HEK293T (cell line): ENCODE measurements around the gene SEMA3A.

Experiments
- CTCF ChIA-PET: fragments of 350-600 bp; formaldehyde crosslinking; extraction: SDS; loops from one replicate; lab custom pipeline; 2021; ENCODE audit warnings: antibody characterized with exemption, inconsistent platforms; lab: Yijun Ruan, JAX
- POLR2A ChIA-PET: fragments of 350-600 bp; formaldehyde crosslinking; extraction: SDS; loops from one replicate; lab custom pipeline; 2020; ENCODE audit warnings: antibody characterized with exemption, inconsistent platforms; lab: Yijun Ruan, JAX
- DNase-seq: peaks from one replicate; pipeline ENCODE4 v3.0.0; 2012; ENCODE audit warnings: mixed read lengths; ENCODE audit errors: extremely low spot score
- ARNT ChIP-seq: fragments of 450-650 bp; IDR thresholded peaks from 2 replicates; pipeline ENCODE4 v1.6.1; 2017; ENCODE audit warnings: mild to moderate bottlenecking
- BHLHE40 ChIP-seq: fragments of 450-650 bp; IDR thresholded peaks from 2 replicates; pipeline ENCODE4 v1.6.1; 2016; ENCODE audit warnings: mild to moderate bottlenecking, moderate library complexity, borderline replicate concordance
- CTBP1 ChIP-seq: fragments of 450-650 bp; IDR thresholded peaks from 2 replicates; pipeline ENCODE4 v1.6.1; 2016; ENCODE audit warnings: borderline replicate concordance
- ELF4 ChIP-seq: fragments of 450-650 bp; IDR thresholded peaks from 2 replicates; pipeline ENCODE4 v1.6.1; 2017; ENCODE audit warnings: antibody characterized with exemption
- FOXA1 ChIP-seq: fragments of 450-650 bp; IDR thresholded peaks from 2 replicates; pipeline ENCODE4 v1.6.1; 2016; ENCODE audit warnings: mild to moderate bottlenecking
- FOXK2 ChIP-seq: fragments of 450-650 bp; IDR thresholded peaks from 2 replicates; pipeline ENCODE4 v1.6.1; 2016; ENCODE audit warnings: mild to moderate bottlenecking
- FOXM1 ChIP-seq: fragments of 450-650 bp; IDR thresholded peaks from 2 replicates; pipeline ENCODE4 v1.6.1; 2017; ENCODE audit warnings: mild to moderate bottlenecking, borderline replicate concordance
- HDGF ChIP-seq: fragments of 450-650 bp; IDR thresholded peaks from 2 replicates; pipeline ENCODE4 v1.6.1; 2017; ENCODE audit warnings: antibody characterized with exemption, borderline replicate concordance
- L3MBTL2 ChIP-seq: fragments of 450-650 bp; conservative IDR thresholded peaks from 2 replicates; pipeline ENCODE4 v1.6.1; 2016; ENCODE audit warnings: mild to moderate bottlenecking
- LEF1 ChIP-seq: fragments of 450-650 bp; IDR thresholded peaks from 2 replicates; pipeline ENCODE4 v1.6.1; 2017; ENCODE audit warnings: mild to moderate bottlenecking, borderline replicate concordance
- NFRKB ChIP-seq: fragments of 450-650 bp; IDR thresholded peaks from 2 replicates; pipeline ENCODE4 v1.6.1; 2016; ENCODE audit warnings: mild to moderate bottlenecking, moderate library complexity
- SP1 ChIP-seq: fragments of 450-650 bp; IDR thresholded peaks from 2 replicates; pipeline ENCODE4 v1.6.1; 2017
- SUZ12 ChIP-seq: fragments of 450-650 bp; IDR thresholded peaks from 2 replicates; pipeline ENCODE4 v1.6.1; 2016; ENCODE audit warnings: mild to moderate bottlenecking
- TARDBP ChIP-seq: fragments of 450-650 bp; IDR thresholded peaks from 2 replicates; pipeline ENCODE4 v1.6.1; 2016
- ZNF384 ChIP-seq: fragments of 450-650 bp; IDR thresholded peaks from 2 replicates; pipeline ENCODE4 v1.6.1; 2016
- TF ChIP-seq, protein P1 (sequence below): fragments of 450-650 bp; IDR thresholded peaks from 2 replicates; pipeline ENCODE4 v1.6.1; 2016

The SEMA3A gene

DNA sequence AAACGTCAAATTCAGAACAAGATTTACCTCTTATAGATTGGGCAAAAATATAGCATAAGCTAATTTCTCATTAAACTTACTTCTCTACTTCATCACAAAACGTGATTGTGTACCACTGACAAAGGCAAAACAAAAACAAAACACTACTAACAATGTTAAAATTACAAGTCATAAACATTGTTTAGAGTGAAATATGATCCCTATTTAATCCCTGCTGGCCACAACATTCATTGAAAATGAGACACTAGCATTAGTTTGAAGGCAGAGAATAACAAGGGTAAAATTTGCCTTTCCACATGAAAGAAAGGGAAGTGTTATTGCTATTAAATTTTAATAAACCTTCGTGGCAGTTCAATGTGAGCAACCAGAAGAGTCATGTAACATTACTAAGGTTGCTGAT lies 45.0 kb downstream of the SEMA3A start:
- ChIA-PET CTCF (no interaction called here), POLR2A (no interaction called here)
- DNase-seq, result peak; percentile 7
- TF ChIP-seq FOXA1 (no peak), FOXK2 (no peak), HDGF (no peak), ELF4 (no peak), LEF1 (no peak)
- TF ChIP-seq, protein P1, sequence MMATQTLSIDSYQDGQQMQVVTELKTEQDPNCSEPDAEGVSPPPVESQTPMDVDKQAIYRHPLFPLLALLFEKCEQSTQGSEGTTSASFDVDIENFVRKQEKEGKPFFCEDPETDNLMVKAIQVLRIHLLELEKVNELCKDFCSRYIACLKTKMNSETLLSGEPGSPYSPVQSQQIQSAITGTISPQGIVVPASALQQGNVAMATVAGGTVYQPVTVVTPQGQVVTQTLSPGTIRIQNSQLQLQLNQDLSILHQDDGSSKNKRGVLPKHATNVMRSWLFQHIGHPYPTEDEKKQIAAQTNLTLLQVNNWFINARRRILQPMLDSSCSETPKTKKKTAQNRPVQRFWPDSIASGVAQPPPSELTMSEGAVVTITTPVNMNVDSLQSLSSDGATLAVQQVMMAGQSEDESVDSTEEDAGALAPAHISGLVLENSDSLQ, result peak; percentile 74

- CTCF ChIA-PET, result no interaction called here
- DNase-seq, result no peak
- TF ChIP-seq TARDBP, result no peak
- TF ChIP-seq ARNT, result no peak
- TF ChIP-seq BHLHE40, result no peak
- TF ChIP-seq CTBP1, result no peak
- no peak for TF ChIP-seq ELF4
- no peak for TF ChIP-seq NFRKB
- no peak for TF ChIP-seq FOXM1
- TF ChIP-seq HDGF, result no peak
- POLR2A ChIA-PET, result no interaction called here
These were observed 48.7 kb downstream of the SEMA3A start for GRCh38 chr7:84145892-84146291.

DNA sequence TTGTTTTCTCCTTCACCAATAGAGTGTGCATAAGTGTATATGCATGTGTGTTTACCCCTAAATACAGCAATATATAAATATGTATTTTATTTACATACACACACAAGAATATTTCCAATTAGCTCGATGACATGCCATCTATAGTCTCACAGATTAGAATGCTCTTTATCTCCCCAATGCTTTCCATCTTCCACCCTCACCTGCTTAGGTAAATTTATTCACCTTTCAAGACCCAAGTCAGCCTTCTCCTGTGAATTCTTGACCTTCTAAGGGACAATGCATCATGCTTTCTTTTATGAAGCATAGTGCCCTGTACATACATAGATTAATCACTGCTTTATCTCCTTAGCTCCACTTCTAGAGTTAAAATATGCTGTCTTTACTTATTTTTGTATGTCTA lies 49.7 kb downstream of the SEMA3A start:
- no peak for DNase-seq
- POLR2A ChIA-PET, result no interaction called here
- no peak for TF ChIP-seq FOXK2
- no peak for TF ChIP-seq L3MBTL2
- no peak for TF ChIP-seq ELF4
- no peak for TF ChIP-seq BHLHE40
- no peak for TF ChIP-seq NFRKB
- no peak for TF ChIP-seq SP1
- TF ChIP-seq ARNT, result no peak
- no peak for TF ChIP-seq ZNF384
- TF ChIP-seq HDGF, result no peak
- no peak for TF ChIP-seq LEF1
- no peak for TF ChIP-seq CTBP1
- no peak for TF ChIP-seq FOXM1
- no peak for TF ChIP-seq SUZ12
- TF ChIP-seq, protein P1, result no peak
- no peak for TF ChIP-seq TARDBP
- TF ChIP-seq FOXA1, result no peak
- CTCF ChIA-PET, result no interaction called here

DNA sequence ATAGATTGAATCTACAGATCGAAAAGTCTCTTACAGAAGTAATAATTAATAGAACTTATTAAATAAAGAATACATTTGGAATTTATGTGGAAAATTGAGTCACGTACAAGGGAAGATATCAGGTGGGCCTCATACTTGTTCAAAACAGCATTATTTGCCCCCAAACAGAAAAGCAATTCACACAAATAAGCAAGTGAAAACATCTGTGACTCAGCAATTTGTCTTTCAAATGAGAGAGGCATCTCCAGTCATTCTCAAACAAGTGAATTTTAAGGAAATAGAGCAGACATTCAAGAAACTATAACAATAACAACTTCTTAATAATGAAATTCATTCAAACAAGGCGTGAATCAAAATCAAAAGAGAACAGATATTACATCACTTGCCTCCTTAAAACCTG lies 50.1 kb downstream of the SEMA3A start:
- CTCF ChIA-PET, result no interaction called here
- no peak for TF ChIP-seq BHLHE40
- no peak for TF ChIP-seq FOXM1
- no peak for TF ChIP-seq ZNF384
- no peak for TF ChIP-seq NFRKB
- TF ChIP-seq ELF4, result no peak
- TF ChIP-seq CTBP1, result no peak
- no peak for TF ChIP-seq SUZ12
- no peak for TF ChIP-seq TARDBP
- no peak for TF ChIP-seq FOXK2
- TF ChIP-seq SP1, result no peak
- TF ChIP-seq, protein P1, result no peak
- TF ChIP-seq ARNT, result no peak
- no peak for TF ChIP-seq FOXA1
- no peak for TF ChIP-seq LEF1
- TF ChIP-seq L3MBTL2, result no peak
- no peak for TF ChIP-seq HDGF
- POLR2A ChIA-PET, result no interaction called here
- DNase-seq, result no peak

DNA sequence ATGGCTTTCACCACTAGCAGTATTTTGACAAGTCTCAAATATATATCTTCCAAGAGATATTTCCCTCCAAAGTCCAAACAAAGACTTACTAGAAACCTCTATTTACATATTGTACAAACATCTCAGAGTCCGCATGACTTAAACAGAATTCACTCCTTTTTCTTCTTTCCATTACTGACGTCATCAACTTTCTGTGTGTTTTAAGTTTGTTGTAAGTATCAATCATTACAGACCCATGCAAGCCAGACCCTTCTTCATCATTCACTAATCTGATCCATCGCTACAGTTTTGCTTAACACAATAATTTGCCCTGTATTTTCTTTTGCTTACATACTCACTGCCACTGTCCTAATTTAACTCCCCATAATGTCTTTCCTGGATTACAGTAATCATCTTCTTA lies 51.9 kb downstream of the SEMA3A start:
- ChIA-PET CTCF (no interaction called here), POLR2A (no interaction called here)
- TF ChIP-seq CTBP1, result no peak
- no peak for TF ChIP-seq LEF1
- no peak for TF ChIP-seq HDGF
- no peak for TF ChIP-seq ZNF384
- TF ChIP-seq SUZ12, result no peak
- TF ChIP-seq, protein P1, result no peak
- TF ChIP-seq FOXA1, result no peak
- TF ChIP-seq ELF4, result no peak
- DNase-seq, result no peak

GRCh38 chr7:84139986-84140729 lies 54.4 kb downstream of the SEMA3A start:
- CTCF ChIA-PET, result no interaction called here
- DNase-seq, result no peak
- POLR2A ChIA-PET, result no interaction called here
- TF ChIP-seq L3MBTL2 (no peak), FOXA1 (no peak), FOXK2 (no peak), ARNT (no peak), LEF1 (no peak), SP1 (no peak), ZNF384 (no peak), CTBP1 (no peak), ELF4 (no peak), TARDBP (no peak), HDGF (no peak), NFRKB (no peak), SUZ12 (no peak), BHLHE40 (no peak), FOXM1 (no peak)
- TF ChIP-seq, protein P1, result no peak
